H1 (cell line): ENCODE measurements around the gene GIMAP4. TPM values are rescaled to one million over a fixed set of nuclear protein-coding genes. Genes with fewer than 3 reads are reported as not detected.

Experiments
- CTCF ChIA-PET: fragments of 300-600 bp; sonication (Branson Sonifier 250); formaldehyde crosslinking; loops from one replicate; lab custom pipeline; 2021; ENCODE audit not compliant: partially characterized antibody; lab: Charles Lee
- POLR2A ChIA-PET: fragments of 300-600 bp; sonication (Branson Sonifier 250); formaldehyde crosslinking; loops from one replicate; lab custom pipeline; 2021; ENCODE audit warnings: inconsistent platforms; ENCODE audit not compliant: partially characterized antibody; lab: Charles Lee
- DNase-seq, 2 experiments: peaks; one replicate each; pipeline versions ENCODE4 v3.0.0 to v3.0.0-alpha.2; 2010 to 2022; ENCODE audit warnings: low spot score in 2 of 2, low read depth in 1 of 2, mixed read lengths in 1 of 2
- FAIRE-seq: peaks from 2 replicates; lab custom pipeline; 2011; peaks lifted over from hg19 to GRCh38; lab: Jason Lieb, UNC
- H2AFZ ChIP-seq: 2 replicates; pipeline ENCODE4 v1.8.1; 2012; ENCODE audit warnings: low read length, inconsistent platforms
- H2AK5ac ChIP-seq: 2 replicates; pipeline ENCODE4 v1.6.1; 2013; ENCODE audit warnings: low read depth, low read length
- H2BK120ac ChIP-seq: replicated peaks from 2 replicates; pipeline ENCODE3; 2013; ENCODE audit warnings: low read depth, low read length, inconsistent platforms
- H2BK12ac ChIP-seq: 2 replicates; pipeline ENCODE4 v1.6.1; 2013; ENCODE audit warnings: low read depth, low read length
- H2BK15ac ChIP-seq: 2 replicates; pipeline ENCODE4 v1.6.1; 2013; ENCODE audit warnings: low read length
- H2BK20ac ChIP-seq: 2 replicates; pipeline ENCODE4 v1.6.1; 2013; ENCODE audit warnings: low read length
- H2BK5ac ChIP-seq: 2 replicates; pipeline ENCODE4 v1.6.1; 2013; ENCODE audit warnings: low read depth, low read length
- H3K14ac ChIP-seq: 2 replicates; pipeline ENCODE4 v1.6.1; 2013; ENCODE audit warnings: inconsistent platforms; ENCODE audit not compliant: insufficient read length
- H3K18ac ChIP-seq: 2 replicates; pipeline ENCODE4 v1.6.1; 2013; ENCODE audit warnings: low read length; ENCODE audit errors: extremely low read depth
- H3K23ac ChIP-seq: 2 replicates; pipeline ENCODE4 v1.6.1; 2013; ENCODE audit warnings: inconsistent platforms; ENCODE audit not compliant: insufficient read length
- H3K23me2 ChIP-seq: 2 replicates; pipeline ENCODE4 v1.6.1; 2013; ENCODE audit warnings: low read depth, low read length
- H3K27ac ChIP-seq: 2 replicates; pipeline ENCODE4 v1.6.1; 2011; ENCODE audit warnings: low read depth, low read length, inconsistent platforms
- H3K27me3 ChIP-seq, 4 experiments: replicated peaks in 1 of 4; 1 replicate in 1 of 4; 2 replicates in 3 of 4; pipeline versions ENCODE4 v1.6.1 to v1.8.1; 2011 to 2013; ENCODE audit warnings: low read length in 3 of 4, mild to moderate bottlenecking in 3 of 4, inconsistent platforms in 2 of 4, mixed read lengths in 2 of 4, moderate library complexity in 1 of 4; ENCODE audit not compliant: control insufficient read depth in 3 of 4, insufficient read depth in 3 of 4; ENCODE audit errors: extremely low read depth in 1 of 4
- H3K36me3 ChIP-seq, 4 experiments: 2 replicates each; pipeline versions ENCODE4 v1.6.1 to v1.8.1; 2011 to 2013; ENCODE audit warnings: mild to moderate bottlenecking in 4 of 4, low read length in 3 of 4, moderate library complexity in 2 of 4, control low read depth in 1 of 4, inconsistent platforms in 1 of 4; ENCODE audit not compliant: insufficient read depth in 4 of 4, control insufficient read depth in 2 of 4
- H3K4ac ChIP-seq: replicated peaks from 2 replicates; pipeline ENCODE3; 2013; ENCODE audit warnings: low read length, low read depth, mixed read lengths, inconsistent platforms; ENCODE audit not compliant: insufficient read length
- H3K4me1 ChIP-seq, 4 experiments: replicated peaks in 1 of 4; 1 replicate in 1 of 4; 2 replicates in 3 of 4; pipeline versions ENCODE4 v1.6.1 to v1.8.1; 2011 to 2013; ENCODE audit warnings: low read length in 3 of 4, inconsistent platforms in 2 of 4, mixed read lengths in 1 of 4; ENCODE audit not compliant: insufficient read depth in 4 of 4, control insufficient read depth in 3 of 4
- H3K4me2 ChIP-seq, 2 experiments: 2 replicates each; pipeline versions ENCODE4 v1.6.1 to v1.8.1; 2011 to 2013; ENCODE audit warnings: low read depth in 2 of 2, low read length in 2 of 2, control low read depth in 1 of 2, inconsistent platforms in 1 of 2, mild to moderate bottlenecking in 1 of 2; ENCODE audit not compliant: insufficient read depth in 1 of 2
- H3K4me3 ChIP-seq, 4 experiments: fragments of 200-600, 300-600 bp in 1 of 4; sonication (generic), shearing (Covaris generic), sonication (Bioruptor Twin) in 1 of 4; 2 replicates each; pipeline versions ENCODE4 v1.5.1 to v1.8.1; 2011 to 2016; ENCODE audit warnings: low read length in 4 of 4, low read depth in 3 of 4, control low read depth in 2 of 4, inconsistent platforms in 2 of 4, mild to moderate bottlenecking in 2 of 4, mixed read lengths in 1 of 4, moderate library complexity in 1 of 4; ENCODE audit not compliant: insufficient read depth in 2 of 4; ENCODE audit errors: extremely low read depth in 1 of 4
- H3K56ac ChIP-seq: replicated peaks from 2 replicates; pipeline ENCODE3; 2013; ENCODE audit warnings: low read depth, mild to moderate bottlenecking, mixed read lengths, low read length, inconsistent platforms; ENCODE audit not compliant: insufficient read length
- H3K79me1 ChIP-seq: 2 replicates; pipeline ENCODE4 v1.6.1; 2013; ENCODE audit warnings: low read depth, low read length, control low read depth
- H3K79me2 ChIP-seq, 2 experiments: 2 replicates each; pipeline versions ENCODE4 v1.6.1 to v1.8.1; 2012 to 2013; ENCODE audit warnings: low read length in 2 of 2, mild to moderate bottlenecking in 2 of 2, inconsistent platforms in 1 of 2; ENCODE audit not compliant: insufficient read depth in 2 of 2, control insufficient read depth in 1 of 2
- H3K9ac ChIP-seq, 4 experiments: replicated peaks in 1 of 4; 1 replicate in 1 of 4; 2 replicates in 3 of 4; pipeline versions ENCODE4 v1.6.1 to v1.8.1; 2011 to 2013; ENCODE audit warnings: low read depth in 3 of 4, low read length in 3 of 4, control low read depth in 2 of 4, mild to moderate bottlenecking in 2 of 4, moderate library complexity in 2 of 4, inconsistent platforms in 1 of 4; ENCODE audit errors: extremely low read depth in 1 of 4
- H3K9me3 ChIP-seq, 2 experiments: 2 replicates each; pipeline versions ENCODE4 v1.6.1 to v1.8.1; 2012 to 2013; ENCODE audit warnings: mild to moderate bottlenecking in 2 of 2, moderate library complexity in 2 of 2, control low read depth in 1 of 2, inconsistent platforms in 1 of 2, low read depth in 1 of 2, low read length in 1 of 2, mixed read lengths in 1 of 2; ENCODE audit not compliant: insufficient read depth in 2 of 2
- H4K20me1 ChIP-seq, 2 experiments: replicated peaks in 1 of 2; 2 replicates each; pipeline versions ENCODE3 to v1.8.1; 2011 to 2013; ENCODE audit warnings: inconsistent platforms in 2 of 2, low read length in 2 of 2, mild to moderate bottlenecking in 1 of 2; ENCODE audit not compliant: insufficient read depth in 2 of 2, control insufficient read depth in 1 of 2
- H4K5ac ChIP-seq: 2 replicates; pipeline ENCODE4 v1.6.1; 2013; ENCODE audit warnings: low read length, low read depth, mixed read lengths, inconsistent platforms; ENCODE audit not compliant: insufficient read length
- H4K8ac ChIP-seq: 2 replicates; pipeline ENCODE4 v1.8.0; 2013; ENCODE audit warnings: mild to moderate bottlenecking, moderate library complexity, low read length, inconsistent platforms; ENCODE audit not compliant: insufficient read depth; ENCODE audit errors: extremely low read depth
- H4K91ac ChIP-seq: replicated peaks from 2 replicates; pipeline ENCODE3; 2013; ENCODE audit warnings: low read length, mixed read lengths, inconsistent platforms; ENCODE audit not compliant: insufficient read length
- BACH1 ChIP-seq: IDR thresholded peaks from 2 replicates; pipeline ENCODE4 v1.6.1; 2012; ENCODE audit warnings: low read length, improper control_type of control experiment
- BRCA1 ChIP-seq: IDR thresholded peaks from 2 replicates; pipeline ENCODE4 v1.6.1; 2012; ENCODE audit warnings: low read depth, low read length, improper control_type of control experiment
- EGR1 ChIP-seq: IDR thresholded peaks from 2 replicates; pipeline ENCODE4 v1.6.1; 2011; ENCODE audit warnings: low read depth, low read length, borderline replicate concordance
- EZH2 ChIP-seq: fragments of 200-600 bp; sonication (generic); IDR thresholded peaks from 2 replicates; pipeline ENCODE4 v1.7.1; 2012; ENCODE audit warnings: low read depth, mild to moderate bottlenecking, moderate library complexity, low read length, inconsistent platforms; ENCODE audit not compliant: severe bottlenecking
- JUN ChIP-seq: IDR thresholded peaks from 2 replicates; pipeline ENCODE4 v1.6.1; 2011; ENCODE audit warnings: low read depth, mild to moderate bottlenecking, improper control_type of control experiment, low read length
- KDM5A ChIP-seq: fragments of 200-600 bp; IDR thresholded peaks from 2 replicates; pipeline ENCODE4 v1.7.1; 2012; ENCODE audit warnings: mild to moderate bottlenecking, low read length, inconsistent platforms, mixed read lengths
- POU5F1 ChIP-seq: IDR thresholded peaks from 2 replicates; pipeline ENCODE4 v1.6.1; 2011; ENCODE audit warnings: low read depth, mild to moderate bottlenecking, low read length, moderate library complexity
- SAP30 ChIP-seq: fragments of 300-600 bp; sonication (generic); IDR thresholded peaks from 2 replicates; pipeline ENCODE4 v1.7.1; 2012; ENCODE audit warnings: low read length, moderate library complexity, mild to moderate bottlenecking, inconsistent platforms; ENCODE audit not compliant: insufficient read depth, insufficient replicate concordance
- SIN3A ChIP-seq, 2 experiments: IDR thresholded peaks in 1 of 2; conservative IDR thresholded peaks in 1 of 2; 2 replicates each; pipeline ENCODE4 v1.6.1; 2011 to 2012; ENCODE audit warnings: low read length in 2 of 2, improper control_type of control experiment in 1 of 2, low read depth in 1 of 2, mild to moderate bottlenecking in 1 of 2
- TAF7 ChIP-seq: optimal IDR thresholded peaks from 2 replicates; pipeline ENCODE3; 2011; ENCODE audit warnings: low read depth, mild to moderate bottlenecking, inconsistent platforms, low read length, moderate library complexity, borderline replicate concordance
- ZNF274 ChIP-seq: IDR thresholded peaks from 2 replicates; pipeline ENCODE4 v1.7.0; 2012; ENCODE audit warnings: low read length, borderline replicate concordance; ENCODE audit errors: extremely low read depth
- WGBS, 2 experiments: shearing (Covaris generic) in 1 of 2; methylation state at CpG; one replicate each; pipeline versions ENCODE4 v1.1.6 to v1.1.7; 2013 to 2015; ENCODE audit warnings: low lambda C conversion rate in 2 of 2, mixed read lengths in 2 of 2, inconsistent platforms in 1 of 2, low coverage in 1 of 2, missing lambda C conversion rate in 1 of 2; ENCODE audit not compliant: insufficient replicate concordance in 2 of 2, insufficient coverage in 1 of 2, insufficient read length in 1 of 2; ENCODE audit errors: extremely low coverage in 1 of 2, missing lambda C conversion rate in 1 of 2; 5-methylcytosine and 5-hydroxymethylcytosine counted together
- polyA plus RNA-seq, 7 experiments: library from polyadenylated mRNA; depleted of rRNA in 3 of 7; stranded (reverse) in 5 of 7; unstranded in 2 of 7; fragments of >200 nt in 5 of 7; fragments of 200-250 nt in 2 of 7; gene quantifications; 1 replicate in 5 of 7; 2 replicates in 1 of 7; 4 replicates in 1 of 7; pipeline versions ENCODE4 v1.2.1 to v1.2.3, GENCODE V29; 2011 to 2013; ENCODE audit warnings: missing spikeins in 2 of 7, mixed read lengths in 2 of 7
- total RNA-seq: library from RNA; stranded (reverse); fragmentation: NEBNext Ultra II Directional; extraction: Animal tissue kit (Norgen Biotek cat#: 25700); gene quantifications from 2 replicates; pipeline ENCODE4 v1.2.1, GENCODE V29; 2021
- TF ChIP-seq, protein P1 (sequence below): IDR thresholded peaks from 2 replicates; pipeline ENCODE4 v1.6.1; 2012; ENCODE audit warnings: inconsistent platforms
- TF ChIP-seq, protein P2 (sequence below): IDR thresholded peaks from 2 replicates; pipeline ENCODE4 v1.6.1; 2012; ENCODE audit warnings: inconsistent platforms

The GIMAP4 gene
- total and polyA plus RNA-seq, 2 of the 8 experiments (the other 6 are each of a cell fraction or from before 2014, with no cell fraction given): 0.20 to 0.22 TPM

DNA sequence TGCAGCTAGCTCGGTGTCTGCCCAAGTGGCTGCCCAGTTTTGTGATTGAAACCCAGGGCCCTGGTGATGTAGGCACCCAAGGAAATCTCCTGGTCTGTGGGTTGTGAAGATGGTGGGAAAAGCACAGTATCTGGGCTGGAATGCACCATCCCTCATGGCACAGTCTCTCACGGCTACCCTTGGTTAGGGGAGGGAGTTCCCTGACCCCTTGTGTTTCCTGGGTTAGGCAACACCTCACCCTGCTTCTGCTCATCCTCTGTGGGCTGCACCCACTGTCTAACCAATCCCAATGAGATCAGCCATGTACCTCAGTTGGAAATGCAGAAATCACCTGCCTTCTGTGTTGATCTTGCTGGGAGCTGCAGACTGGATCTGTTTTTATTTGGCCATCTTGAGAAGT, 27.6 kb downstream of the GIMAP4 start:
- Histone ChIP-seq H2AFZ (no peak overlapping the region), H2BK20ac (no peak overlapping the region), H3K4ac (no peak overlapping the region), H2BK120ac (no peak overlapping the region), H4K5ac (no peak overlapping the region), H2BK12ac (no peak overlapping the region), H4K20me1 (no peaks in the 10 kb centered on the region), H3K23ac (no peak overlapping the region), H3K9me3 (peaks cover 10 to 11% of the 10 kb centered on the region in 2 experiments; a peak in 3 of 4 replicates), H2AK5ac (no peak overlapping the region), H4K8ac (no peak overlapping the region), H2BK15ac (no peak overlapping the region), H3K56ac (no peak overlapping the region), H3K27me3 (no peaks in the 10 kb centered on the region), H3K18ac (no peak overlapping the region), H3K4me3 (no peak overlapping the region), H2BK5ac (no peak overlapping the region), H3K4me1 (no peaks in the 10 kb centered on the region), H3K79me2 (no peaks in the 10 kb centered on the region), H3K27ac (no peak overlapping the region), H3K14ac (no peak overlapping the region), H3K79me1 (no peaks in the 10 kb centered on the region), H3K36me3 (no peaks in the 10 kb centered on the region), H3K23me2 (no peaks in the 10 kb centered on the region), H4K91ac (no peak overlapping the region), H3K9ac (no peak overlapping the region), H3K4me2 (no peak overlapping the region)
- WGBS, 2 experiments: 91% methylated on average over 1 of the region's 2 CpGs; no CpG with 5 or more reads in 1 of the 2 experiments
- DNase-seq (no peak), FAIRE-seq (no peak)
- CTCF ChIA-PET: interaction anchor here (0.6 kb wide), 1 partner anchor 718 kb away, joined by 3 read pairs; no protein-coding TSS in a partner anchor
- no peak for TF ChIP-seq JUN
- no peak for TF ChIP-seq POU5F1
- no peak for TF ChIP-seq EZH2
- TF ChIP-seq, protein P1, sequence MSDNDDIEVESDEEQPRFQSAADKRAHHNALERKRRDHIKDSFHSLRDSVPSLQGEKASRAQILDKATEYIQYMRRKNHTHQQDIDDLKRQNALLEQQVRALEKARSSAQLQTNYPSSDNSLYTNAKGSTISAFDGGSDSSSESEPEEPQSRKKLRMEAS: no peak
- no peak for TF ChIP-seq KDM5A
- TF ChIP-seq SIN3A (conservative IDR thresholded peaks at IDR 0.05 in 1 of 2, IDR thresholded peaks at IDR 0.05 in 1 of 2; ENCODE audit: low read depth in 1 of 2, low read length in 2 of 2): no peak
- no peak for TF ChIP-seq SAP30
- TF ChIP-seq ZNF274: no peak
- TF ChIP-seq, protein P2, sequence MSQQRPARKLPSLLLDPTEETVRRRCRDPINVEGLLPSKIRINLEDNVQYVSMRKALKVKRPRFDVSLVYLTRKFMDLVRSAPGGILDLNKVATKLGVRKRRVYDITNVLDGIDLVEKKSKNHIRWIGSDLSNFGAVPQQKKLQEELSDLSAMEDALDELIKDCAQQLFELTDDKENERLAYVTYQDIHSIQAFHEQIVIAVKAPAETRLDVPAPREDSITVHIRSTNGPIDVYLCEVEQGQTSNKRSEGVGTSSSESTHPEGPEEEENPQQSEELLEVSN: no peak
- no peak for TF ChIP-seq BRCA1
- TF ChIP-seq TAF7: no peak
- no peak for TF ChIP-seq BACH1
- TF ChIP-seq EGR1: no peak
- POLR2A ChIA-PET: no interaction called here
